HepG2 (cell line): Measurements from ENCODE around the gene INO80E. TPM values are rescaled to one million over a fixed set of nuclear protein-coding genes. Genes with fewer than 3 reads are reported as not detected.

Experiments used
- ATF2 ChIP-seq: sonication (generic); formaldehyde crosslinking; IDR thresholded peaks from 2 replicates; pipeline ENCODE4 v1.4.0; 2020; ENCODE audit warnings: missing genetic modification reagents
- BCLAF1 ChIP-seq: fragments of 450-650 bp; IDR thresholded peaks from 2 replicates; pipeline ENCODE4 v1.6.1; 2017; ENCODE audit warnings: mild to moderate bottlenecking
- DRAP1 ChIP-seq: IDR thresholded peaks from 2 replicates; pipeline ENCODE4 v1.6.1; 2016; ENCODE audit warnings: missing genetic modification reagents, missing compliant biosample characterization
- ELF4 ChIP-seq: sonication (generic); formaldehyde crosslinking; IDR thresholded peaks from 2 replicates; pipeline ENCODE4 v1.5.0; 2020; ENCODE audit warnings: missing genetic modification reagents, mild to moderate bottlenecking, moderate library complexity, borderline replicate concordance
- FOXA1 ChIP-seq, 2 experiments: fragments of 450-650 bp in 1 of 2; sonication (generic) in 1 of 2; formaldehyde crosslinking in 1 of 2; IDR thresholded peaks; 2 replicates each; pipeline versions ENCODE4 v1.4.0 to v1.6.1; 2016 to 2020; ENCODE audit warnings: missing genetic modification reagents in 1 of 2
- GATAD1 ChIP-seq: IDR thresholded peaks from 2 replicates; pipeline ENCODE4 v1.6.1; 2016; ENCODE audit warnings: missing genetic modification reagents, missing compliant biosample characterization
- HNRNPL ChIP-seq: fragments of 200-400 bp; formaldehyde crosslinking; IDR thresholded peaks from 2 replicates; pipeline ENCODE4 v1.6.1; 2017; ENCODE audit warnings: mild to moderate bottlenecking, low read depth, low read length
- KDM5B ChIP-seq: sonication (generic); formaldehyde crosslinking; IDR thresholded peaks from 2 replicates; pipeline ENCODE4 v1.4.0; 2020; ENCODE audit warnings: missing genetic modification reagents, mild to moderate bottlenecking, borderline replicate concordance
- NFATC3 ChIP-seq: sonication (generic); formaldehyde crosslinking; IDR thresholded peaks from 2 replicates; pipeline ENCODE4 v1.5.1; 2020; ENCODE audit warnings: mild to moderate bottlenecking, missing genetic modification reagents
- POLR2A ChIP-seq, 2 experiments: IDR thresholded peaks; 2 replicates each; pipeline ENCODE4 v1.6.1; 2011; ENCODE audit warnings: low read depth in 2 of 2, low read length in 2 of 2, mild to moderate bottlenecking in 1 of 2, moderate library complexity in 1 of 2; ENCODE audit not compliant: insufficient read depth in 1 of 2
- RBM22 ChIP-seq: fragments of 200-400 bp; formaldehyde crosslinking; optimal IDR thresholded peaks from 2 replicates; pipeline ENCODE3; 2017; ENCODE audit warnings: mild to moderate bottlenecking, low read length, moderate library complexity
- RNF219 ChIP-seq: sonication (generic); formaldehyde crosslinking; IDR thresholded peaks from 2 replicates; pipeline ENCODE4 v1.5.0; 2020; ENCODE audit warnings: mild to moderate bottlenecking, missing genetic modification reagents
- SMYD3 ChIP-seq: sonication (generic); formaldehyde crosslinking; IDR thresholded peaks from 2 replicates; pipeline ENCODE4 v1.8.1; 2023; ENCODE audit warnings: mild to moderate bottlenecking, missing genetic modification reagents
- THRA ChIP-seq: sonication (generic); formaldehyde crosslinking; IDR thresholded peaks from 2 replicates; pipeline ENCODE4 v1.4.0; 2020; ENCODE audit warnings: missing genetic modification reagents, borderline replicate concordance
- ZBTB20 ChIP-seq: sonication (generic); formaldehyde crosslinking; IDR thresholded peaks from 2 replicates; pipeline ENCODE4 v1.8.1; 2023; ENCODE audit warnings: missing genetic modification reagents, low read depth, mild to moderate bottlenecking, borderline replicate concordance
- ZNF205 ChIP-seq: IDR thresholded peaks from 2 replicates; pipeline ENCODE4 v1.6.1; 2018; ENCODE audit warnings: missing biosample characterization, missing genetic modification reagents
- ZNF629 ChIP-seq: sonication (generic); formaldehyde crosslinking; conservative IDR thresholded peaks from 2 replicates; pipeline ENCODE4 v1.5.0; 2020; ENCODE audit warnings: missing genetic modification reagents
- ZNF777 ChIP-seq: sonication (generic); formaldehyde crosslinking; IDR thresholded peaks from 2 replicates; pipeline ENCODE4 v1.4.0; 2020; ENCODE audit warnings: missing genetic modification reagents
- ZSCAN22 ChIP-seq: sonication (generic); formaldehyde crosslinking; IDR thresholded peaks from 2 replicates; pipeline ENCODE4 v1.4.0; 2020; ENCODE audit warnings: mild to moderate bottlenecking, missing genetic modification reagents
- polyA plus RNA-seq, 8 experiments: library from polyadenylated mRNA; depleted of rRNA in 3 of 8; stranded (reverse) in 7 of 8; unstranded in 1 of 8; fragments of >200 nt; fragmentation: Illumina TruSeq in 4 of 8; extraction: Trizol in 4 of 8; gene quantifications; 2 replicates each; pipeline versions ENCODE4 v1.2.1 to v1.2.3, GENCODE V29; 2011 to 2016; ENCODE audit warnings: low read depth in 4 of 8, missing spikeins in 1 of 8, mixed read lengths in 1 of 8; ENCODE audit not compliant: insufficient read depth in 1 of 8
- total RNA-seq, 5 experiments: library from RNA; depleted of rRNA; stranded (reverse); fragments of >200 nt; fragmentation: Illumina TruSeq; extraction: Trizol; gene quantifications; 2 replicates each; pipeline ENCODE4 v1.2.3, GENCODE V29; 2016; ENCODE audit warnings: low read depth in 1 of 5

Gene INO80E
- total and polyA plus RNA-seq, 2 of the 13 experiments (the other 11 are each of a cell fraction or from before 2014, with no cell fraction given): 25.8 to 45.6 TPM

GRCh38 chr16:29995324-29995910, 624 bp upstream of the INO80E start, which contains the start of gene HIRIP3 (continued):
- TF ChIP-seq ZNF777 (CRISPR knock-in tag) (no peak), KDM5B (peak; percentile 75; the same call in 1 of the 2 replicates), HNRNPL (no peak; the same call in 1 of the 2 replicates), RNF219 (CRISPR knock-in tag) (no peak), BCLAF1 (no peak), ZSCAN22 (CRISPR knock-in tag) (no peak), ATF2 (CRISPR knock-in tag) (peak; percentile 33; the same call in 1 of the 2 replicates), ZBTB20 (CRISPR knock-in tag) (peak; percentile 48; the same call in 1 of the 2 replicates), ELF4 (CRISPR knock-in tag) (no peak), POLR2A (IDR thresholded peaks at IDR 0.05; ENCODE audit: insufficient read depth in 1 of 2, low read depth in 2 of 2, low read length in 2 of 2) (peak in 1 of 2 experiments; percentile 52; a peak in 2 of 4 replicates), ZNF629 (peak; percentile 5; the same call in 1 of the 2 replicates), DRAP1 (CRISPR knock-in tag) (no peak; the same call in 1 of the 2 replicates), RBM22 (no peak), GATAD1 (no peak), SMYD3 (peak; percentile 57; the same call in 1 of the 2 replicates), ZNF205 (no peak), FOXA1 (IDR thresholded peaks at IDR 0.05) (no peak), FOXA1 (CRISPR knock-in tag; IDR thresholded peaks at IDR 0.05) (no peak), NFATC3 (no peak), THRA (CRISPR knock-in tag) (no peak)
